ENCODE data around the gene KIAA2012.
A peak's percentile ranks its signal among the peaks of the same experiment; 100 is the strongest.

KIAA2012 gene

GRCh38 chr2:202157211-202157990 is 84.3 kb downstream of the KIAA2012 start:
- no peak for DNase-seq

GRCh38 chr2:202158796-202159195 is 85.7 kb downstream of the KIAA2012 start:
- no peak for DNase-seq

- DNase-seq, result no peak
These were observed 88.2 kb downstream of the KIAA2012 start for GRCh38 chr2:202161151-202161835.

GRCh38 chr2:202164411-202164810 is 91.4 kb downstream of the KIAA2012 start:
- DNase-seq, result no peak

- no peak for DNase-seq
These were observed 92.2 kb downstream of the KIAA2012 start for GRCh38 chr2:202165208-202165607.

- DNase-seq, result no peak
These were observed 92.9 kb downstream of the KIAA2012 start for GRCh38 chr2:202165945-202166344.

- DNase-seq, result no peak
These were observed 96.1 kb downstream of the KIAA2012 start for GRCh38 chr2:202169131-202169530.

- no peak for DNase-seq
These were observed 96.9 kb downstream of the KIAA2012 start for GRCh38 chr2:202169832-202170424.

GRCh38 chr2:202171241-202171825 is 98.3 kb downstream of the KIAA2012 start:
- no peak for DNase-seq

GRCh38 chr2:202172439-202173211 is 99.6 kb downstream of the KIAA2012 start:
- DNase-seq, result peak; percentile 77

GRCh38 chr2:202178346-202178958 is 105.4 kb downstream of the KIAA2012 start:
- DNase-seq, result peak; percentile 67

- DNase-seq, result no peak
These were observed 111.5 kb downstream of the KIAA2012 start for GRCh38 chr2:202184557-202184956.

- DNase-seq, result no peak
These were observed 112.1 kb downstream of the KIAA2012 start for GRCh38 chr2:202185156-202185555.

- no peak for DNase-seq
These were observed 113.7 kb downstream of the KIAA2012 start for GRCh38 chr2:202186641-202187202.

GRCh38 chr2:202187570-202187969 is 114.5 kb downstream of the KIAA2012 start:
- no peak for DNase-seq

GRCh38 chr2:202193305-202193704 is 120.2 kb downstream of the KIAA2012 start:
- DNase-seq, result no peak

- DNase-seq, result no peak
These were observed 120.9 kb downstream of the KIAA2012 start for GRCh38 chr2:202193881-202194353.

- no peak for DNase-seq
These were observed 121.4 kb downstream of the KIAA2012 start for GRCh38 chr2:202194418-202194817.

GRCh38 chr2:202196727-202197126 is 123.7 kb downstream of the KIAA2012 start:
- no peak for DNase-seq

GRCh38 chr2:202201220-202202160 is 128.4 kb downstream of the KIAA2012 start:
- no peak for DNase-seq

- no peak for DNase-seq
These were observed 130.3 kb downstream of the KIAA2012 start for GRCh38 chr2:202203348-202203747.
